ENCODE data around the gene CAP1.

GRCh38 chr1:40040511-40041465, at the start of gene CAP1:
- TF ChIP-seq EGR1 (IDR thresholded peaks at IDR 0.05): no peak
- peak; percentile 51; the same call in 1 of the 2 replicates for TF ChIP-seq USF1 (IDR thresholded peaks at IDR 0.05)
- TF ChIP-seq CEBPB (IDR thresholded peaks at IDR 0.05): no peak
- TF ChIP-seq FOXM1 (IDR thresholded peaks at IDR 0.05; ENCODE audit: borderline replicate concordance, low read depth): no peak
- no peak for TF ChIP-seq EP300 (IDR thresholded peaks at IDR 0.05; ENCODE audit: borderline replicate concordance)
- no peak; the same call in 1 of the 2 replicates for TF ChIP-seq MAX (IDR thresholded peaks at IDR 0.05)
- TF ChIP-seq NFIC (IDR thresholded peaks at IDR 0.05): no peak
- peak; percentile 41 for TF ChIP-seq TCF12 (IDR thresholded peaks at IDR 0.05; ENCODE audit: low read depth)
- TF ChIP-seq RAD21 (IDR thresholded peaks at IDR 0.05; ENCODE audit: low read depth): no peak
- TF ChIP-seq REST (IDR thresholded peaks at IDR 0.05; ENCODE audit: low read depth): no peak
- TF ChIP-seq CREB1 (IDR thresholded peaks at IDR 0.05; ENCODE audit: low read depth): no peak
- TF ChIP-seq ZBTB7A (IDR thresholded peaks at IDR 0.05; ENCODE audit: low read depth): no peak
- TF ChIP-seq YY1 (IDR thresholded peaks at IDR 0.05; ENCODE audit: low read depth): no peak
- peak; percentile 64 for TF ChIP-seq TAF1 (IDR thresholded peaks at IDR 0.05; ENCODE audit: low read depth)

All from Ishikawa (cell line).